OCI-LY7 (cell line): Measurements from ENCODE around the gene LONP2. TPM values are rescaled to one million over a fixed set of nuclear protein-coding genes. Genes with fewer than 3 reads are reported as not detected.

Experiments used
- BruUV-seq: library from RNA; stranded (reverse); fragments of 400-500 nt; replicated peaks from 2 replicates; lab custom pipeline; 2021; lab: Mats Ljungman, UMichigan
- CTCF ChIA-PET: fragments of 300-600 bp; sonication (Branson Sonifier 250); formaldehyde crosslinking; loops from one replicate; lab custom pipeline; 2022; ENCODE audit warnings: antibody characterized with exemption; ENCODE audit not compliant: unreplicated experiment; lab: Charles Lee
- POLR2A ChIA-PET: fragments of 300-600 bp; sonication (Branson Sonifier 250); formaldehyde crosslinking; loops from one replicate; lab custom pipeline; 2022; ENCODE audit warnings: antibody characterized with exemption; lab: Charles Lee
- DNase-seq: peaks from one replicate; pipeline ENCODE4 v3.0.0-alpha.2; 2015; ENCODE audit warnings: low spot score
- H2AFZ ChIP-seq: fragments of 200-600 bp; sonication (generic), shearing (Covaris generic); 2 replicates; pipeline ENCODE4 v1.6.1; 2014; ENCODE audit warnings: mild to moderate bottlenecking, antibody characterized with exemption, low read length, moderate library complexity
- H3K27ac ChIP-seq: fragments of 200-600 bp; sonication (generic); 2 replicates; pipeline ENCODE4 v1.5.1; 2014; ENCODE audit warnings: mixed run types, low read depth, mild to moderate bottlenecking, moderate library complexity, low read length, inconsistent platforms; ENCODE audit not compliant: poor library complexity, severe bottlenecking
- H3K36me3 ChIP-seq: fragments of 200-600 bp; sonication (generic); 2 replicates; pipeline ENCODE4 v1.6.1; 2014; ENCODE audit warnings: mild to moderate bottlenecking, antibody characterized with exemption, low read length, moderate library complexity, mixed read lengths; ENCODE audit not compliant: insufficient read depth
- H3K4me1 ChIP-seq: fragments of 200-600 bp; sonication (generic); 2 replicates; pipeline ENCODE4 v1.5.1; 2014; ENCODE audit warnings: mild to moderate bottlenecking, low read length; ENCODE audit not compliant: insufficient read depth, poor library complexity, severe bottlenecking
- H3K4me2 ChIP-seq: fragments of 200-600 bp; sonication (generic); 2 replicates; pipeline ENCODE4 v1.6.1; 2014; ENCODE audit warnings: mild to moderate bottlenecking, low read length
- H3K4me3 ChIP-seq: fragments of 200-600 bp; sonication (generic); 2 replicates; pipeline ENCODE4 v1.5.1; 2014; ENCODE audit warnings: mild to moderate bottlenecking, low read depth, low read length; ENCODE audit not compliant: poor library complexity, severe bottlenecking
- H3K79me2 ChIP-seq: fragments of 200-600 bp; sonication (generic); 2 replicates; pipeline ENCODE4 v1.6.1; 2016; ENCODE audit warnings: low read depth, mild to moderate bottlenecking, low read length, moderate library complexity, mixed read lengths; ENCODE audit not compliant: insufficient read depth
- H3K9me2 ChIP-seq: fragments of 200-600 bp; sonication (generic); 2 replicates; pipeline ENCODE4 v1.6.1; 2016; ENCODE audit warnings: mild to moderate bottlenecking, low read length, mixed read lengths; ENCODE audit not compliant: insufficient read depth
- H3K9me3 ChIP-seq: fragments of 200-600 bp; sonication (generic); 2 replicates; pipeline ENCODE4 v1.6.1; 2014; ENCODE audit warnings: mild to moderate bottlenecking, mixed run types, low read length, mixed read lengths
- H4K20me1 ChIP-seq: fragments of 200-600 bp; sonication (generic); 2 replicates; pipeline ENCODE4 v1.6.1; 2014; ENCODE audit warnings: mild to moderate bottlenecking, antibody characterized with exemption, low read length, moderate library complexity, mixed read lengths; ENCODE audit not compliant: insufficient read depth
- EZH2phosphoT487 ChIP-seq: fragments of 200-600 bp; sonication (generic); IDR thresholded peaks from 2 replicates; pipeline ENCODE4 v1.6.1; 2018; ENCODE audit warnings: low read depth, borderline replicate concordance, mild to moderate bottlenecking, mixed run types, antibody characterized with exemption, low read length, moderate library complexity, mixed read lengths
- intact Hi-C: fragments of 100-400 bp; cut with micrococcal nuclease; formaldehyde crosslinking; loops from one replicate; pipeline ENCODE4 v1.10.0; 2022; ENCODE audit not compliant: unreplicated experiment
- total RNA-seq, 2 experiments: library from RNA; depleted of rRNA in 1 of 2; stranded (reverse); fragments of >200 nt in 1 of 2; shearing (Covaris generic) in 1 of 2; gene quantifications; 2 replicates each; pipeline ENCODE4 v1.2.3, GENCODE V29; 2014 to 2022
- TF ChIP-seq, protein P1 (sequence below): fragments of 200-600 bp; sonication (generic); conservative IDR thresholded peaks from 2 replicates; pipeline ENCODE4 v1.5.1; 2014; ENCODE audit warnings: mild to moderate bottlenecking, antibody characterized with exemption, low read length, moderate library complexity, mixed read lengths

Gene LONP2
- total RNA-seq, 2 experiments from 2014 or later = 13.0 to 23.3 TPM

DNA sequence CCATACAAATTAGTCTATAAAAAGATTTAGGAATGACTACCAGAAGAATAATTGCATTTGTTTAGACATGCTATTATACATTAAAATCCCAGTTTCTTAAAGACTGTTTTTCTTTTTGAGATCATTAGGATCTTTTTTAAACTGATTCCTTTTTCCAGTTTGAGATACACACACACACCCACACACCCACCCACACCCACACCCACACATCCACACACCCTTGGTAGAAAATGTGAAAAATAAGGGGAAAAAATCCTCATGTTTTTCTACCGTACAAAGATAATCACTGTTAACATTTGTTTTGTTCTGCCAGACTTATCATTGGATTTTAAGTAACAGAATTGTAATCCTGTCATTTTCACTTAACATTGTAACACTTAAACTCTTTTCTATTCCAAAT, 30.4 kb downstream of the LONP2 start:
- ChIA-PET CTCF (no interaction called here), POLR2A (no interaction called here)
- BruUV-seq = no TSS peak
- Histone ChIP-seq H4K20me1 (no peaks in the 10 kb centered on the region), H3K27ac (no peak overlapping the region), H3K36me3 (no peaks in the 10 kb centered on the region), H2AFZ (no peak overlapping the region), H3K9me2 (no peaks in the 10 kb centered on the region), H3K4me3 (no peak overlapping the region), H3K4me1 (no peaks in the 10 kb centered on the region), H3K4me2 (no peak overlapping the region), H3K9me3 (no peaks in the 10 kb centered on the region), H3K79me2 (no peaks in the 10 kb centered on the region)
- DNase-seq = no peak
- intact Hi-C loops = no loop called here
- TF ChIP-seq EZH2phosphoT487 = no peak
- TF ChIP-seq, protein P1, sequence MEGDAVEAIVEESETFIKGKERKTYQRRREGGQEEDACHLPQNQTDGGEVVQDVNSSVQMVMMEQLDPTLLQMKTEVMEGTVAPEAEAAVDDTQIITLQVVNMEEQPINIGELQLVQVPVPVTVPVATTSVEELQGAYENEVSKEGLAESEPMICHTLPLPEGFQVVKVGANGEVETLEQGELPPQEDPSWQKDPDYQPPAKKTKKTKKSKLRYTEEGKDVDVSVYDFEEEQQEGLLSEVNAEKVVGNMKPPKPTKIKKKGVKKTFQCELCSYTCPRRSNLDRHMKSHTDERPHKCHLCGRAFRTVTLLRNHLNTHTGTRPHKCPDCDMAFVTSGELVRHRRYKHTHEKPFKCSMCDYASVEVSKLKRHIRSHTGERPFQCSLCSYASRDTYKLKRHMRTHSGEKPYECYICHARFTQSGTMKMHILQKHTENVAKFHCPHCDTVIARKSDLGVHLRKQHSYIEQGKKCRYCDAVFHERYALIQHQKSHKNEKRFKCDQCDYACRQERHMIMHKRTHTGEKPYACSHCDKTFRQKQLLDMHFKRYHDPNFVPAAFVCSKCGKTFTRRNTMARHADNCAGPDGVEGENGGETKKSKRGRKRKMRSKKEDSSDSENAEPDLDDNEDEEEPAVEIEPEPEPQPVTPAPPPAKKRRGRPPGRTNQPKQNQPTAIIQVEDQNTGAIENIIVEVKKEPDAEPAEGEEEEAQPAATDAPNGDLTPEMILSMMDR = no peak

DNA sequence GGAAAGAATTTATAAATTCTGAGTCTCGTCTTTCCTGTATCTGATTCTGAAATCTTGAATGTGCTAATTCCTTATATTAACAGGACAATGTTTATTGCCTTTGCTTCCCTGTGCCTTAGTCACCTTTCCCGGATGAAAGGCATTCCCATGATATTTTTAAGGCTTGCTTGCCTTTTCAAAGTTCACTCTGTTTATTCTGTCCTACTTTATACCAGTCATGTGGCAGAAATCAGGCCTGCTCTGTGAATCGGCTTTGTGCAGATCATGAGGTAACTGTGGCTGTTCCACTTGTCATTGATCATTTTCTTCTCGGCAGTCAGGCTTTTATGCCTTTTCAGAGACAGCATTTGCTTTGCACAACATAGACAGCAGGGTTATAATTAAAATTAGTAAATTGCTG, 32.0 kb downstream of the LONP2 start:
- DNase-seq = no peak
- no TSS peak for BruUV-seq
- Histone ChIP-seq H3K4me3 (no peak overlapping the region), H3K9me3 (no peaks in the 10 kb centered on the region), H3K4me1 (no peaks in the 10 kb centered on the region), H4K20me1 (no peaks in the 10 kb centered on the region), H3K27ac (no peak overlapping the region), H2AFZ (no peak overlapping the region), H3K4me2 (no peak overlapping the region), H3K79me2 (no peaks in the 10 kb centered on the region), H3K9me2 (no peaks in the 10 kb centered on the region), H3K36me3 (no peaks in the 10 kb centered on the region)
- POLR2A ChIA-PET = no interaction called here
- intact Hi-C loops = no loop called here
- CTCF ChIA-PET = no interaction called here
- no peak for TF ChIP-seq EZH2phosphoT487
- TF ChIP-seq, protein P1 = no peak

DNA sequence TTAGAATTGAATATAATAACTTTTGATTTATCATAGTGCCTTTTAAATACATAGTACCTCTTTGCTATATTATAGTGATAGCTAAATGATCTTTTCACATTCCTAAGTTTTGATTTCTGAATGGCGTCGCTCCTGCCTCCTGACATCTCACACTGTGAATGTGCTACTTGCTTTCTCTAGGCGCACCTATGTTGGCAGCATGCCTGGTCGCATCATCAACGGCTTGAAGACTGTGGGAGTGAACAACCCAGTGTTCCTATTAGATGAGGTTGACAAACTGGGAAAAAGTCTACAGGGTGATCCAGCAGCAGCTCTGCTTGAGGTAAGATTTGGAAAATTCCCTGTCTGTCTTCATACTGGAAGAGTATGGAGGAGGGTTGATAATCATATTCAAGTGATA, 33.1 kb downstream of the LONP2 start:
- Histone ChIP-seq H2AFZ (no peak overlapping the region), H3K4me2 (no peak overlapping the region), H4K20me1 (no peaks in the 10 kb centered on the region), H3K27ac (no peak overlapping the region), H3K9me3 (no peaks in the 10 kb centered on the region), H3K36me3 (no peaks in the 10 kb centered on the region), H3K4me3 (no peak overlapping the region), H3K79me2 (no peaks in the 10 kb centered on the region), H3K9me2 (no peaks in the 10 kb centered on the region), H3K4me1 (no peaks in the 10 kb centered on the region)
- ChIA-PET POLR2A (no interaction called here), CTCF (interaction anchor here (0.7 kb wide), 1 partner anchor 163 kb away, joined by 3 read pairs; no protein-coding TSS in a partner anchor)
- intact Hi-C loops = no loop called here
- no peak for DNase-seq
- no TSS peak for BruUV-seq
- no peak for TF ChIP-seq EZH2phosphoT487
- TF ChIP-seq, protein P1 = no peak
